IPS DF 4.7 (cell line): Measurements from ENCODE around the gene KIF16B.

Source experiments
- DNase-seq: peaks from one replicate; pipeline ENCODE4 v3.0.0-alpha.2; 2013; ENCODE audit warnings: low spot score; ENCODE audit errors: extremely low read depth

Gene KIF16B

DNA sequence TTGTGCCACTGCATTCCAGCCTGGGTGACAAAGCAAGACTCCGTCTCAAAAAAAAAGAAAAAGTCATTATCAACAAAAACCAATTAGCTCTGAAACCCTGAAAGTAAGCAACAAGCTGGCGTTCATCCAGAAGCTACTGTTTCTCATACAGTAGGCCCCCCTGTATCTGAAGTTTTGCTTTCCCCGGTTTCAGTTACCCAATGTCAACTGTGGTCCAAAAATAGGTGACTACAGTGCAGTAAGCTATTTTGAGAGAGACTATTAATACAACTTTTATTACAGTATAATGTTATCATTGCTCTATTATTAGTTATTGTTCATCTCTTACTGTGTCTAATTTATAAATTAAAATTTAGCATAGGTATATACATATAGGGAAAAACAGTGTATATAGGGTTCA lies 135.1 kb downstream of the KIF16B start:
- DNase-seq, result no peak

DNA sequence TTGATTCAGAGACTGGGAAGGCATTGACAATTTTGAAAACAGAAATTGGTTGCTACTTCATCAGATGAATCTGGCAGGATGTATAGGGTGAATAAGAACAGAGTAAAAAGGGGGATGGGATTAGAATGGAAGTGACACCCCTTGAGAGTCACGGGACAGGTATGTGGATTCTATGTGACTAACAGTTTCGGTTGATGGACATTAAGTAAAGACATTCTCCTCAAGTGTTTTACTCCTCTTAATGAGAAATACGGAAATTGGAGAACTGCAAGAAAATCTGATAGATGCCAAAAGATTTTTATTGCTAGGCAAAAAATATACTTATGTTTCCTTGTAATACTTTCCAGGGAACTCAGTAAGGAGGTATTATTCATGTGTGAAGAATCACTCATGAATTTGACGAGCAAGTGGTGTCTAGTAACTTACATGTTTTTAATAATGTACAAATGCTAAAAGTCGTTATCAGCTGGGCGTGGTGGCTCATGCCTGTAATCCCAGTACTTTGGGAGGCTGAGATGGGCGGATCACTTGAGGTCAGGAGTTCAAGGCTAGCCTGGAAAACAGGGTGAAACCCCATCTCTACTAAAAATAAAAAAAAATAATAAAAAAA lies 135.8 kb downstream of the KIF16B start:
- DNase-seq, result no peak

DNA sequence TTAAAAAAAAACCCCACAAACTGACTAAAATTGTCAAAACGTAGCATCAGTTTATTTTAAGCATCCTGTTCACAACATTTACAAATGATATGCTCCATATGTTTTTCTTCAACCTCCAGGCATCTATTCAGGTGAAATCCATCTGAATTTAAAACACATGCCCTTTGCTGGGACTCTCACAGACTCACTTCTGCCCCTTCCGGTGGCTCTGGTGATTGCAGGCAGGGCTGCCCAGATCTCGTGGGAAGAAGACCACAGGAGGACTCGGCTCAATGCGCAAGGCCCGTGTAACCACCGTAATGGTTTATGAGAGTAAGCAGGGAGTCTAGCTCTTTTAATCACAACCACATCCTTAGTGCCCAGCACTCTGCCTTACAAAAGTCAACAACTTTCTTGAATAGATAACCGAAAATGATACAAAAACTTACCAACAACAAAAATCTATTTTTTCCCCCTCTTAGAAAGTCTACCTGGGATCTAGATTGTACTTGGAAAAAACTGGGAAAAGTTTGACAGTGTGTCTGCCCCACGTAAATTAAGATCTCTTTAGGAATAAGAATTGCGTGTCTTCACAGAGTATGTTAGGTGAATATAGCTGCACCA lies 139.1 kb downstream of the KIF16B start:
- peak; percentile 30 for DNase-seq

DNA sequence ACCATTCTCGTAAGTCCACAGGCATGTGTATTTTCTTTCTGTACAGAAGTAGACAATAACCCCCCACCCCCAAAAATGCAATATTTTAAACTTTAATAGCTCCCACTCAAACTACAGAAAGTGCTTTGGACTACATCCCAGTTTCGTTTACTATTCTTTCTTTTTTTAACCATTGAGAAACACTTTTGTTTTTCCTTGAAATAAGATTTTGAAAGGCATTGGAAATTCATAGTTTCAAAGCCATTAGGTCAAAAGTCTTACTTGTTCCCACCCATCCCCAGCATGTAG lies 140.0 kb downstream of the KIF16B start:
- DNase-seq, result no peak

DNA sequence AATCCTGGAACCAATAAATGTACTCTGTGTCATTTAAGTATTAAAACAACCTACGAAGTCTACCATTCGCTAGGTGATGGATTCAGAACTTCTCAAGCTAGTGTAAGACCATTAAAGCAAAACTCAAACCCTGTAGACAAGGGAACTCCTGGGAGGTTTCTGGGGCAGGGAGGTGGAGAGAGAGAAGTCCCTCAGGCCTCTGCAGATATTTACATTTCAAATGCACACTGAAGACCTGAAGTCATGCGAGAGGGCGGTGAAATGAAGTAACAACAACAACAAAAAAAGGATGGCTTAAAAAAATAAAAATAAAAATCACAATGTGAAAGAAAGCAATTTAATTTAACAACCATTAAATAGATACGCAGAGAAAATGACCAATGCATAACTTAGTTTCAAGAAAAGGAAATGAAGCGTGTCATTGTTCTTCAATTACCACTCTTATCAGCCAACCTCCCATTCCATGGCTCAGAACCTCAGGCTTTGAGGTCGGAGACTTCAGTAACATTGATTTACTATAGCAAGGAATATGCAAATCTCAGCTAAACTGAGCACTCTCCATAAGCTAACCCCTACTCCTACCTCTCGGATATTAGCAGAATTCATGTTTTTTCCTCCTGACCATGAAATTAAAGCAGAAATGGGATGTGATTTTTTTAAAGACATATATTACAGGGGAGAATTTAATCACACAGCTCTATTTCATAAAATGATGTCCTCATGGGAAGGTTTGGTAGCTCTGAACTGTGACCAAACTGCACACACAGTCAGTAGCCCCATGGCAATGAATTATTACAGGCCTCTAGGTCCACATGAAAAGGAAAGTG lies 140.6 kb downstream of the KIF16B start:
- no peak for DNase-seq

DNA sequence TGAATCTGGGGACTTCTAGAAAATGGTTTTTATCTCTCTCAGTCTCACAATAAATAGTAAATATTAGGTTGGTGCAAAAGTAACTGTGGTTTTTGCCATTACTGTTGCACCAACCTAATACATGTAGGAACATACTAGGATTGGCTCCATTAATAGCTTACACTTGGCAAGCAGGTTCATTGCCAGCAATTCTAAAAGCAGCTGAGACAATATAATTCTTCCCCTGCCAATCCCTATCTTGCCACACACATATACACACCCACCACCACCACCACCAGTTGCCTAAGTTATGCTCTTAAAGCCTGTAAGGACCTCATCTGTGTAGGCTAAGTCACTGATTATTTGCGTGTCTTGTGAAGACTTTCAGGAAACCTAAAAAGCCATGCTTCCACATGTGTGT lies 145.1 kb downstream of the KIF16B start:
- DNase-seq, result no peak

DNA sequence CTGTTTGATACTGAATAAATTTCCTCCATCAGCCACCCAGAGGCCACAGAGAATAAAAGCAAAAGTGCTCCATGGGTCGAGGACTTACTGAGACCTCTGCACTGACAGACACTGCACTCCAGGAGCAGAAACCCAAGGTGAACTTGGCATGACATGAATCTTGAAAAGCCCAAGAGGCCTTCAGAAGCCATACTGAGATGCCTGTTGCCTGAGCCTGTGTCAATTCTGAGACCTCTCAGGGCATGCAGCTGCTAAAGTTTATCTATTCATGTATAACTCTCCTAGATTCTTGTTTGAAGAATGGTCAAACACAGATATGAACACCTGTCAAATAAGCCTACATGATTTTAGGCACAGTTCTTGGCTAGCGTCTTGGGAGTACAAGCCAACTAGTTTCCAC lies 145.7 kb downstream of the KIF16B start:
- no peak for DNase-seq

DNA sequence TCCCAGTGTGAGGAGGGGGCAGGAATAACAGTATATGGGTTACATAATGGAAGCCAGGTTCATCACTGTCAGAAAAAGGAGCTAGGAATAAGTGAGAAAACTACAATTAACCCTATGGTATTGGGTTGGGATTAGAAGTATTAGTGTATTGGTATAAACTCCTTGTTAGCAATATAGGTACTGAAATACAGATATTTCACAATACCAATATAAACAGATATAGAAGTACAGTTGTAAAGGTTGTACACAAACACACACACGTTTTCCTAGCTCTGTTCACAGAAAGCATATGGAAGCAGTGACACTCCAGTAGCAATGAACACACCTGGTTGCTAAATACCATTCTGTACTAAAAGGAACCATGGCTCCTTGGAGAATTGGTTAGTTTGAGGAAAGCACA lies 148.5 kb downstream of the KIF16B start:
- no peak for DNase-seq

DNA sequence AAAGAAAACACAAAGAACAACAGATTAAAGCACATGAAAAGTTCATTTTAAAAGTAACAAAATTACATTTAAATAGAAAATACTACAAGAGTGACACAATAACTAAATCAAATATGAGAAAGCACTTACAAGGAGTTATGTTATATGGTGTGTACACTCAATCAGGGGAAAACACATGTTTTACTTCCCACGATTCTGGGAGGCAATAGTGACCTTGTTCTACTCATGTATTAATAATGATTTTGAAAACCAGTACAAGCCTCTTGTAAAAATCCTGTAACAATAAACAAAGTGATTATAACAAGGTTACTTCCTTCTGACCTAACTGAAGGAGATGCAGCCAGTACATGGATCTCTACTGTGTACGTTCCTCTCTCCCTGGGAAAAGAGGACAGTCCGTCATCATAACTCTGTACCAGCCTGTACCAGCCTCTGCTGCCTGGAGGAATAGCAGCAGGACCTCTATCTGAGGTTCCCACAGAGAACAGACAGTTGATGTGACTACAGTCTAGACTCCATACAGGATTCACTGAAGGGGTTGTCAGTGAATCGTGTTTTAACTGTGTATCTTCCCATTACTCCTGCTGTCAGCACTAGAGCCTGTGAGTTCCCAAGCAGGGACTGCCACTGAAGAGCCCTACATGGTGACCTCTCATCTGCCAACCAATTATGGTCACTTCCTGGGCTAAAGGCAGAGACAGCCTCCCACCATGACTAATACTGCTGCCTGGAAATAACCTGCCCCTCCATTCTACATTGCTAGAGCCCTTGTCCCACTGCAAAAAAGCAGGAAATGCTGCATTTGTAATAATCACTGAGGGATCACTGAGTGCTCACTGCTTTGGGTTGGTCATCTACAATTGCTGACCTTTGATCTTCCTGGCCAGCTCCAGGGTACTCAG lies 149.7 kb downstream of the KIF16B start:
- DNase-seq, result no peak

DNA sequence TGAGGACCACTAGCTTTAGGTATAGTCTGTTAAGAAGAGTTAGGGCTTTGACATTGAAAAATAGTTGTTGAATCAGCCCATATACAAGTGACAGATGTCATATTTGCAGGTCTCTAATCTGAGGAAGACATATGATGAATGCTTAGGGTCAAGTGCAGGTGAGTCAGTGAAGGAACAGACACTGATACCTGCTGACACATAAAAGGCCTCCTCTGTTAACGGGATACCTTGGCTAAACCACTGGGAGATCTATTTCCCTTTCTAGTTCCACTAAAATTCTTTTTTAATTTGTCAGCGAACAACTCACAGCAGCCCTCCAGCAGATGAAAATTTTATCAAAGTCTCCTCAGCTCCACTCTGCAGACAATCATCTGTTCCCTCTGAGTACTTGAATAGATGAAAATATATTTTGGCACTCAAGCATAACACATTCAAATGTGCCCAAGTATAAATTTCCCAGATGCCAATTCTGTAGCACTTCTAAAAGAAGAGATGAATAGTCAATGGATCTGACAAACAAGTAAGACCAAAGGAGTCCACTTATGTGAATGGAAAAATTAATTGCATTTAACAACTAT lies 154.0 kb downstream of the KIF16B start:
- no peak for DNase-seq

DNA sequence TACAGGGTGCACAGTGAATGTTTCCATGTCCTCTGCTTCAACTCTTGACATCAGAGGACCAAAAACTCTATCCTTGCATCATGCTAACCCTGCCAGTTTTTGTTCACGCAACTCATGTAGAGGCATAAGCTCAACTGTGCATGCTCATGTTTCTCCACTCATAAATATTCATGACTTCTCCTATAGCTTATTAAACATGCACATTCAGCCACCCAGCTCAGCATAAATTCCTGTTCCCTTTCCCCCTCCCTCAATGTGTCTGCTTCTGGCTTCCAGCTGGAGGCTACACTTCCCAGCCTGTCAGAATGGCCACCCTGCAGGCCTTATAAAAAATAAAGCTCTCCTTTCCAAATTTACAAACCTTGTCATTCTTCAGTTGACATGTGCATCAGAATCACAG lies 154.6 kb downstream of the KIF16B start:
- no peak for DNase-seq

DNA sequence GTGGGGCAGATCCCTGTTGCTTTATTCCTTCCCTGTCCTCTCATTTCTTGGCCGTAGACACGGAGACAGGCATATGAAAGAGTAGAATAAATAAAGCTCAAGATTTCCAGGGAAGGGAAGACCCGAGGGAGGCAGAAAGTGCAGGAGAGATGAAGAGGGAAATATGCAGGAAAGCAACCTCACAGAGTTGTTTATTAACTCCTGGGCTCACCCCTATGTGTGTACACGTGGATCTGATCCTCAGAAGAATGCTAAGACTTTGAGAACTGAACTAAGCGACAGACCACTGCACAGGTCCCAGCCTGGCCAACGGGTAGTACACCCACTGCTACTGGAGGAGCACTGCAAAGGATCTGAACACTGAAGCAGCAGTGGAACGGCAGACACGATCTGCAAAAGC lies 156.2 kb downstream of the KIF16B start:
- no peak for DNase-seq

DNA sequence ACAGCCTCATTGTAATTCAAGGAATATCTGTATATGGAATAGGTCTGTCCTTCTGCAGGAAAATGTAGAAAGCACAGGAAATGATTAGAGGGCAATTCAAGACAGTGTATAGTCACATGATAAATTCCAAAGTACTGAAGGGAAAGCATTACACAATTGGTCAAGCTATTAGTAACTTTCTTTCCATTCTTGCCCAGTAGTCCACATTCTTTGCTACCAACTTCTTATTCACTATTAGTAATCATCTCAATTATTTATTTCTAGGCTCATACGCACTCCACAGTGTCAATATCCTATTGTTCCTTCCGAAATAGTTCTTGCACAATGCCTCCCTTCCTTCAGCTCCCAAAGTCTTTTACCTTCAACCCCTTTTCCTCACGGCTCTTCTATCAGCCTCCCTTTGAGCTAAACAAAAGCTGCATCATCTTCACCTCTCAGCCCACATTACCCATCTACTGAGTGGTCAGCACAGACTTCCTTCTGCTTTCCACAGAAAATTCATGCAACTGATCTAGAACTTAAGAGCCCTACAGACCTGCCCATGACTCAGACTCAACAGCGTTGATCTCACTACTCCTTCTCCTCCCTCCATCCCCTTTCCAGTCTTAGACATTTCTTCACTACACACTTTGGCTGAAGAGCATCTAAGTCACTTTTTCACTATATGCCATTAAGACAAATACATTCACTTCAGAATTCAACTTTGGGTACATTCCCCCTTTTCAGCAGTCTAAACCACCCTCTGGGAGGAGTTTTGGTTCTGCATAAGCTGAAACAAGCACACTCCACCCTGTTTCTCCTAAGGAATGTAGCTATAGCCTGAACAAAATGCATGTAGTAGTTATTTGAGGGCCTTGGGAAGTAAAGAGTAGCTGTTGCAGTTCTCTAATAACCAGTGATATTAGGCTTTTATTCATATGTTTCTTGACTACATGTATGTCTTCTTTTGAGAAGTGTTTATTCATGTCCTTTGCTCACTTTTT lies 157.9 kb downstream of the KIF16B start:
- no peak for DNase-seq

DNA sequence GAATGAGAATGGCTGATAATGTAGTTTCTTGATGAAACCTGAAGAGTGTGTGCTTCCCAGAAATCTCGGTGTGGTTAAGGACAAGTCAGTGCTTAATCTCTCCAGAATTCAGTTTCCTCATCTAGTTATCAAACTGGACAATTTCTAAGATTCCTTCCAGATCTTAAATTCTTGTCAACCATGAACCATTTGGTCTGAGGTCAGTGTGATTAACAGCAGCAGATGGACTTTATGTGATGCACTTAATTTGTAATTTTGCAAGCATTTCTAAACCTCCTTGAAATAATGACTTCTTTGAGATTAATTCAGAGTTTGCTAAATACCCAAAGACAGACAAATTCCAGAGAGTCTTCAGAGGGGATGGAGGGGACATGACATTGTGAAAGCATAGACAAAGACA lies 160.3 kb downstream of the KIF16B start:
- no peak for DNase-seq

DNA sequence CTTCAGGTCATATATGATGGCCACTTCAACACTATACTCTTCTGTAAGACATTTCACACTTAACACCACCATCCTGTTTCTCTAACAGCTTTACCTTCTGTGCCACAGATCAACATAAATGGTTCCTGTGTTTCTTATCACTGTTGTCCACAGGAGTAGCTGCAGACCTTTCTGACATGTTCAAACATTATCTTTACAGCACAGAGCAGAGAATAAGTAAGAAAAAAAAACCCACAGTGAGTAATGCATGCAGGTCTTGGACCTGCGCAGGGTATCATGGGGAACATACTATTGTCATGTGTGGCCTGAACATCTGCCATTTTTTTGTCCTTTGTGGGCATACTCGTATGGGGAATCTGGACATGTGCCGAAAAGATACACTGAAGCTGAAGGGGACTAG lies 161.9 kb downstream of the KIF16B start:
- no peak for DNase-seq

DNA sequence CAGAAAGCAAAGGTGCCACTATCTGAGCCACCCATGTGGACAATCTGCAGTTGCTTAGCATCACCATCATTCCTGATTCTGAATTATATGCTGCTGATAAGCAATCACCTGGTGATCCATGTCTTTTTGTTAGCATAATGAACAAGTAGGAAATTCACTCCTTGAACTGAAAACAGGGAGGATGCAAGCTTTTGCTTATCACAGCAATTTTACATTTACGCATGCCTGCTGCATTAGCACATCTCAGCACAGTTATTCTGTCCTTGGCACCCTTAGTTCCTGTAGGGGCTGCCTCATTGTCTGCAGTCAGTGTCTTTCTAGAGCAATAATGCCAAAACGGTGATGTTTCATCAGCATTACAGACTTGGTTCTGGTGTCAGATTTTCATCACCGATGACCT lies 162.6 kb downstream of the KIF16B start:
- DNase-seq, result no peak

DNA sequence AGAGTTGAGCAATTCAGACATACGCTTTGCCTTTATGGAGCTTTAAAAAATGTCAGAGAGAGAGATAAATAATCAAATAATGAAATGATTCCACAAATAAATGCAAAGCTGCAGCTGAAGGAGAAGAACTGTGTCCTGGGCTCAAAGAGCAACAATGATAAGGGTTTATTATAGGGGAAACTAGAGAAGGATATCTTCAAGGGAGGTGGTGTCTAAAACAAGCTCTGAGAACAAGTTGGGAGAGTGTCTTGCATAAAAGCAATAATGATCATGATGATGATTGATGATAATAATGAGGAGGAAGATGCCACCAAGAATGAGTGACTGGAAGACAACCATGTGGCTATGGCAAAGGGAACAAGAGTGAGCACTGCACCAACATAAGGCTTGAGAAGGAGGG lies 164.3 kb downstream of the KIF16B start:
- DNase-seq, result no peak

DNA sequence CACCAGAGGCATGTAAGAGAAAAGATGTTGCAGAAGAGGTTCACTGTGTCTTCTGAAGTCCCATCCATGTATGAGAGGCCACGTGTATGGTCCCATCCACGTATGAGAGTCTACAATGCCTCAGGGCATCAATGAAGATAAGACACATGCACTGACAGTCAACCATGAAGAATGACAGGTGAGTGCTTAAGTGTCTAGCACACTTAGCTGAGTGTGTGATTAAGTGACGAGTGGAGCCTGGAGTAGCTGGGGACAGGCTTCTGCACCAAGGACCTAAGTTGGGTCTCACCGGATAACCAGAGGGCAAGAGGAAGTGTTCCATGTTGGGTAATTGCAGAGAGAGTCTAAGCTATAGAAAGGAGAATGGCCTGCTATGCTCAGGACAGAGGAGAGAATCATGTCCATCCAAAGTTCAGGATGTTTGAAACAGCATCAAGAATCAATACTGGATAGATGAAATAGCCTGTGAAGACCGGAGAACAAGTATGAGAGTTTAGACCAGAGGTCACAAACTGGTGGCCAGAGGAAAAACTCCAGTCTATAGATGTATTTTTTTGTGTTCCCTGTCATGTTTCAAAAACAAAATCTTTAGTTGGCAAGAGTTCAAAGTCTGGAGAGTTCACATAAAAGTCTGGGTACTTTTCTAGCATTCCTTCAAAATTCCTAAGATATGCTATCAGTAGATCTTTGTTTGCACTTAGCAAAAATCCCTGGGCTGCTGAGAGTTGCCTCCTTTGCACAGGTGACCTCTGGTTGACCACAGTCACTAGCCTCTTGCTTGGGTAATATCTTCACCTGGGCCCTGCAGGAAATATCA lies 165.8 kb downstream of the KIF16B start:
- no peak for DNase-seq

DNA sequence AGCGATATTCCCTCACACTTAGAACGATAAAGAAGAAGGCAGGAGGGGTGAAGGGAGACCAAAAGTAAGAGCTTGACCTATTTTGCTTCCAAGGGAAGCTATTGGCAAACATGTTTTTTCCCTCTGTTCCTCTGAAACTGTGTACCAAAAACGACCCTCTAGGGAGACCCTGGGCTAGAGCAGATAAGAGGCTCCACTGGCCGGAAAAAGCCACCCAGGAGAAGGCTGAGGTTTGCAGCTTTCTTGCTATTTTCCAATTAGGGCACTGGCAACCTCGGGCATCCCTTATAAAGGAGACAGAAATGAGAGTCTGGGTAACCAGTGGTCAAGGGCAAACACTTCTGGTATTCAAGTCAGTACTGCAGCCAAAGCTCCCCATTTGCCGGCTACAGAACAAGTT lies 168.0 kb downstream of the KIF16B start:
- DNase-seq, result no peak

DNA sequence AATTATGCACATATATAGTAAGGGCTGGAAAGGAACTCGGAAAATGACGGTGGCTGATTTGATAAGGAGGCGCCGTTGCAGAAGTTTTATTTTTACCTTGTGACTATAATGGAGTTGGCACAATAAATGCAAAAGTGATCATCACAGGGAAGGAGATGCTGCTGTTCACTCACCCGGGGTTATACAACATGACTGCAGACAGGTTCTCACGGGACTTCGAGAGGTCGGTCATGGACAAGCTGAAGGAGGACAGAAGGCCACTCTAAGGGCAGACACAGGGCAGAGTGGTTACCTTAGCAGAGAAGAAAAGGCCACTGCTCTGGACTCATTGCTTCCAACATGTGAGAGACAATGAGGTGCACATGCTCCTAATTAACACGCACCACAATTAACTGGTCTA lies 168.6 kb downstream of the KIF16B start:
- no peak for DNase-seq
